K562 (cell line): ENCODE data around the gene TMEM14C. TPM values are rescaled to one million over a fixed set of nuclear protein-coding genes. Genes with fewer than 3 reads are reported as not detected.

Experiments
- ATAC-seq: fragments of 200-7000 bp; cut with Tn5 transposase; 3 replicates; pipeline ENCODE4 v1.9.1; 2020; ENCODE audit warnings: moderate library complexity
- BruUV-seq: library from RNA; stranded (reverse); fragments of 400-500 nt; replicated peaks from 2 replicates; lab custom pipeline; 2021; lab: Mats Ljungman, UMichigan
- CTCF ChIA-PET: fragments of 300-600 bp; formaldehyde crosslinking; extraction: SDS; loops from one replicate; lab custom pipeline; 2021; ENCODE audit warnings: low intra/inter-chr PET ratio; lab: Yijun Ruan, JAX
- POLR2A ChIA-PET: fragments of 300-600, 350-650 bp; sonication (Branson Sonifier 250); formaldehyde crosslinking; extraction: SDS; loops from one replicate; lab custom pipeline; 2021; ENCODE audit warnings: antibody characterized with exemption, inconsistent platforms; lab: Yijun Ruan, JAX
- DNase-seq, 4 experiments: peaks; one replicate each; pipeline versions ENCODE4 v3.0.0 to v3.0.0-alpha.2; 2011 to 2018; ENCODE audit warnings: low spot score in 3 of 4, mixed read lengths in 3 of 4; ENCODE audit errors: extremely low read depth in 1 of 4
- FAIRE-seq: peaks from 2 replicates; lab custom pipeline; 2011; peaks lifted over from hg19 to GRCh38; lab: Jason Lieb, UNC
- H2AFZ ChIP-seq: 2 replicates; pipeline ENCODE4 v1.6.0; 2011; ENCODE audit warnings: low read depth, low read length, control low read depth, inconsistent platforms
- H3K27ac ChIP-seq: fragments of 200-600 bp; 3 replicates; pipeline ENCODE4 v1.8.0; 2011; ENCODE audit warnings: low read depth, mild to moderate bottlenecking, control low read depth, inconsistent platforms, low read length, moderate library complexity, mixed read lengths; ENCODE audit errors: extremely low read depth
- H3K27me3 ChIP-seq, 2 experiments: fragments of 300-600 bp in 1 of 2; 2 replicates in 1 of 2; 3 replicates in 1 of 2; pipeline versions ENCODE4 v1.6.0 to v1.8.0; 2011; ENCODE audit warnings: inconsistent platforms in 2 of 2, low read length in 2 of 2, mild to moderate bottlenecking in 1 of 2, mixed read lengths in 1 of 2, moderate library complexity in 1 of 2; ENCODE audit not compliant: control insufficient read depth in 2 of 2, insufficient read depth in 2 of 2
- H3K36me3 ChIP-seq: fragments of 300-600 bp; 3 replicates; pipeline ENCODE4 v1.8.0; 2011; ENCODE audit warnings: mild to moderate bottlenecking, low read length, inconsistent platforms; ENCODE audit not compliant: control insufficient read depth, insufficient read depth
- H3K4me1 ChIP-seq, 2 experiments: fragments of 200-600 bp in 1 of 2; replicated peaks in 1 of 2; 2 replicates in 1 of 2; 3 replicates in 1 of 2; pipeline versions ENCODE4 v1.5.1 to v1.8.0; 2011; ENCODE audit warnings: inconsistent platforms in 2 of 2, low read length in 2 of 2, mild to moderate bottlenecking in 1 of 2, mixed read lengths in 1 of 2, moderate library complexity in 1 of 2; ENCODE audit not compliant: control insufficient read depth in 2 of 2, insufficient read depth in 2 of 2
- H3K4me2 ChIP-seq: 2 replicates; pipeline ENCODE4 v1.6.1; 2011; ENCODE audit warnings: low read length, control low read depth, inconsistent platforms, mixed read lengths; ENCODE audit not compliant: insufficient read depth
- H3K4me3 ChIP-seq: fragments of 200-600 bp; sonication (generic), shearing (Covaris generic); 2 replicates; pipeline ENCODE4 v1.5.1; 2016; ENCODE audit warnings: control low read depth, inconsistent platforms
- H3K79me2 ChIP-seq: fragments of 200-600 bp; 3 replicates; pipeline ENCODE4 v1.8.0; 2011; ENCODE audit warnings: low read length, inconsistent platforms; ENCODE audit not compliant: control insufficient read depth, insufficient read depth
- H3K9ac ChIP-seq, 2 experiments: 2 replicates each; pipeline versions ENCODE4 v1.6.0 to v1.6.1; 2011; ENCODE audit warnings: low read depth in 2 of 2, low read length in 2 of 2, control low read depth in 1 of 2, inconsistent platforms in 1 of 2, mild to moderate bottlenecking in 1 of 2, mixed read lengths in 1 of 2; ENCODE audit not compliant: insufficient read depth in 1 of 2
- H3K9me1 ChIP-seq: one replicate; pipeline ENCODE4 v1.6.0; 2011; ENCODE audit warnings: inconsistent platforms, mild to moderate bottlenecking, low read length, moderate library complexity; ENCODE audit not compliant: control insufficient read depth, insufficient read depth
- H3K9me3 ChIP-seq: replicated peaks from 2 replicates; pipeline ENCODE4 v1.5.1; 2011; ENCODE audit warnings: low read depth, low read length, inconsistent platforms; ENCODE audit not compliant: control insufficient read depth, insufficient read depth
- H4K20me1 ChIP-seq: replicated peaks from 2 replicates; pipeline ENCODE4 v1.6.1; 2011; ENCODE audit warnings: low read length, inconsistent platforms, mixed read lengths; ENCODE audit not compliant: control insufficient read depth, insufficient read depth
- E2F8 ChIP-seq: fragments of 450-650 bp; IDR thresholded peaks from 2 replicates; pipeline ENCODE4 v1.7.1; 2018; ENCODE audit warnings: mild to moderate bottlenecking, low read depth; ENCODE audit not compliant: partially characterized antibody
- GTF2E2 ChIP-seq: fragments of 200-800 bp; sonication (Bioruptor generic); IDR thresholded peaks from 2 replicates; pipeline ENCODE4 v1.6.1; 2016; ENCODE audit warnings: missing genetic modification characterization, missing compliant biosample characterization
- ZNF277 ChIP-seq: fragments of 250-450 bp; sonication (Bioruptor Pico); IDR thresholded peaks from 2 replicates; pipeline ENCODE4 v1.8.0; 2022; ENCODE audit warnings: inconsistent platforms, mild to moderate bottlenecking, moderate library complexity, borderline replicate concordance
- ZNF592 ChIP-seq: fragments of 450-650 bp; IDR thresholded peaks from 2 replicates; pipeline ENCODE4 v1.6.1; 2017; ENCODE audit warnings: antibody characterized with exemption, mild to moderate bottlenecking
- WGBS: fragments of 100-300 bp; shearing (Covaris generic); methylation state at CpG from one replicate; pipeline ENCODE4 v1.1.6; 2016; ENCODE audit warnings: low coverage, mixed read lengths; ENCODE audit not compliant: insufficient coverage; ENCODE audit errors: missing lambda C conversion rate; 5-methylcytosine and 5-hydroxymethylcytosine counted together
- in situ Hi-C: fragments of 300-500 bp; cut with MboI; formaldehyde crosslinking; loops from 4 replicates; pipeline ENCODE4 v1.15.0; 2018; ENCODE audit warnings: inconsistent platforms, mixed read lengths
- intact Hi-C: fragments of 100-400 bp; cut with micrococcal nuclease; formaldehyde crosslinking; loops from 2 replicates; pipeline ENCODE4 v1.14.2; 2022
- polyA plus RNA-seq, 8 experiments: library from polyadenylated mRNA; depleted of rRNA in 4 of 8; stranded (reverse) in 5 of 8; unstranded in 3 of 8; fragments of >200 nt; fragmentation: Nextera tagmentation in 2 of 8; fragmentation: Illumina TruSeq in 1 of 8; extraction: Ambion mirVana in 2 of 8; extraction: Trizol in 1 of 8; gene quantifications; 2 replicates each; pipeline versions ENCODE4 v1.2.1 to v1.2.3, GENCODE V29; 2011 to 2014; ENCODE audit warnings: inconsistent platforms in 1 of 8, missing spikeins in 1 of 8
- total RNA-seq, 7 experiments: library from RNA; depleted of rRNA in 6 of 7; stranded (reverse); fragments of >200 nt in 6 of 7; fragmentation: Illumina TruSeq in 2 of 7; extraction: Trizol in 2 of 7; gene quantifications; 2 replicates each; pipeline versions ENCODE4 v1.2.1 to v1.2.3, GENCODE V29; 2011 to 2021; ENCODE audit warnings: low replicate concordance in 1 of 7

The TMEM14C gene
- total and polyA plus RNA-seq, 9 of the 15 experiments (the other 6 are each of a cell fraction or from before 2014, with no cell fraction given) = 151 to 496 (median 263) TPM

- TF ChIP-seq ZNF592 (no peak), ZNF277 (no peak), GTF2E2 (tag) (no peak)
These were observed 37.0 kb downstream of the TMEM14C start (continued) for GRCh38 chr6:10759884-10760329.

- Histone ChIP-seq H2AFZ (no peak overlapping the region), H3K79me2 (peaks cover 3% of the 10 kb centered on the region; the same call in 1 of the 3 replicates), H3K9me1 (no peaks in the 10 kb centered on the region), H4K20me1 (no peaks in the 10 kb centered on the region), H3K4me2 (no peak overlapping the region), H3K4me3 (no peak overlapping the region), H3K4me1 (peaks cover 5 to 13% of the 10 kb centered on the region in 2 experiments; a peak in 3 of 5 replicates), H3K9ac (no peak overlapping the region), H3K9me3 (no peaks in the 10 kb centered on the region), H3K36me3 (peaks cover 35% of the 10 kb centered on the region), H3K27ac (no peak overlapping the region), H3K27me3 (no peaks in the 10 kb centered on the region)
- in situ Hi-C loops (no loop called here), intact Hi-C loops (no loop called here)
- BruUV-seq = no TSS peak
- no peak for DNase-seq
- ATAC-seq = no peak
- WGBS = 68% methylated on average over 2 of the region's 2 CpGs
- ChIA-PET POLR2A (interaction anchor here (1.4 kb wide), 1 partner anchor 9 kb away, joined by 4 read pairs; no protein-coding TSS in a partner anchor), CTCF (no interaction called here)
- no peak for FAIRE-seq
- no peak for TF ChIP-seq ZNF592
- TF ChIP-seq E2F8 = no peak
These were observed 40.1 kb downstream of the TMEM14C start for GRCh38 chr6:10763006-10763405.
